GM23338 (cell line): Measurements from ENCODE around the gene EMC10.

Experiments used
- EZH2 ChIP-seq: fragments of 200-600 bp; sonication (generic); IDR thresholded peaks from one replicate; pipeline ENCODE4 v1.8.0; 2017; ENCODE audit warnings: antibody characterized with exemption, mild to moderate bottlenecking, low read depth; ENCODE audit not compliant: unreplicated experiment
- EZH2phosphoT487 ChIP-seq: fragments of 200-600 bp; sonication (generic); IDR thresholded peaks from one replicate; pipeline ENCODE4 v1.8.1; 2018; ENCODE audit warnings: antibody characterized with exemption; ENCODE audit not compliant: unreplicated experiment
- JUNB ChIP-seq: IDR thresholded peaks from one replicate; pipeline ENCODE4 v1.6.1; 2016; ENCODE audit warnings: antibody characterized with exemption; ENCODE audit not compliant: unreplicated experiment
- POLR2AphosphoS5 ChIP-seq: IDR thresholded peaks from 2 replicates; pipeline ENCODE4 v1.6.1; 2016; ENCODE audit warnings: antibody characterized with exemption, low read depth
- TF ChIP-seq, protein P1 (sequence below), 2 experiments: fragments of 200-600 bp in 1 of 2; sonication (generic) in 1 of 2; conservative IDR thresholded peaks; 2 replicates each; pipeline versions ENCODE4 v1.5.1 to v1.6.1; 2016 to 2017; ENCODE audit warnings: antibody characterized with exemption in 2 of 2, low read depth in 2 of 2, mild to moderate bottlenecking in 2 of 2, moderate library complexity in 1 of 2
- TF ChIP-seq, protein P2 (sequence below): IDR thresholded peaks from one replicate; pipeline ENCODE4 v1.6.1; 2018; ENCODE audit warnings: antibody characterized with exemption; ENCODE audit not compliant: unreplicated experiment
- TF ChIP-seq, protein P3 (sequence below): IDR thresholded peaks from 2 replicates; pipeline ENCODE4 v1.6.1; 2016; ENCODE audit warnings: antibody characterized with exemption
- TF ChIP-seq, protein P4 (sequence below): fragments of 250-450 bp; sonication (Bioruptor Pico); IDR thresholded peaks from 2 replicates; pipeline ENCODE4 v1.5.0; 2020; ENCODE audit warnings: mild to moderate bottlenecking, moderate library complexity

DNA sequence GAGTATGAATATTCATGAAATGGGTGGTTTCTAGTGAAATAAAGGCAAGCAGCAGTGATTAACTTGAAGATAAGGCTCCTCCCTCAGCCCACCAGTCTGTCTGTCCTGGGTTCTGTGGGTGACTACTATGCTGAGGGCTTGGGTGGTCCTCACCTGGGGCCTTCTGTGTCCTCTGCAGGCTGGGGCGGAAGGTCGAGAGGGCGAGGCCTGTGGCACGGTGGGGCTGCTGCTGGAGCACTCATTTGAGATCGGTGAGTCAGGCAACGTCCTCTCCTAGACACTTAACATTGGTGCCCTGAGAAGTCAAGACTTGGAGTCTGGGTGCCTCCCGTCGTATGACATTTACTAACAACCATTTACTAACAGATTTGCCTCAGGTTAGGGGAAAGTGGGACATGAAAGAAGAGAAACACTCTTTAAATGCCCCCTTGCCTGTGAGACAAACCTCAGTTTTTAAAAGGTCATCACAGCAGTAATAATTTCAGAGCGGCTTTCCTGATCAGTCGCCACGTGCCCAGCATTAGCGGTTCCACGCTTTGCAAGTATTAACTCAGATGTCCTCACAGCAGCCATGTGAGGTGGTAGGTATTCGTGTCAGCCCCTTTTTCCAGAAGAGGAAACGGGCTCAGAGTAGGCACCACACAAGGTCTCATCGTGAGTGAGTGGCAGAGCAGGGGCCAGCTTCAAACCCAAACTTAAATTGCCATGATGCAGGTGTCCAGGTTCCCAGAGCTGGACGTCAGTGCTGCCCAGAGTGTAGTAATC is 1.6 kb downstream of the EMC10 start:
- TF ChIP-seq, protein P1, sequence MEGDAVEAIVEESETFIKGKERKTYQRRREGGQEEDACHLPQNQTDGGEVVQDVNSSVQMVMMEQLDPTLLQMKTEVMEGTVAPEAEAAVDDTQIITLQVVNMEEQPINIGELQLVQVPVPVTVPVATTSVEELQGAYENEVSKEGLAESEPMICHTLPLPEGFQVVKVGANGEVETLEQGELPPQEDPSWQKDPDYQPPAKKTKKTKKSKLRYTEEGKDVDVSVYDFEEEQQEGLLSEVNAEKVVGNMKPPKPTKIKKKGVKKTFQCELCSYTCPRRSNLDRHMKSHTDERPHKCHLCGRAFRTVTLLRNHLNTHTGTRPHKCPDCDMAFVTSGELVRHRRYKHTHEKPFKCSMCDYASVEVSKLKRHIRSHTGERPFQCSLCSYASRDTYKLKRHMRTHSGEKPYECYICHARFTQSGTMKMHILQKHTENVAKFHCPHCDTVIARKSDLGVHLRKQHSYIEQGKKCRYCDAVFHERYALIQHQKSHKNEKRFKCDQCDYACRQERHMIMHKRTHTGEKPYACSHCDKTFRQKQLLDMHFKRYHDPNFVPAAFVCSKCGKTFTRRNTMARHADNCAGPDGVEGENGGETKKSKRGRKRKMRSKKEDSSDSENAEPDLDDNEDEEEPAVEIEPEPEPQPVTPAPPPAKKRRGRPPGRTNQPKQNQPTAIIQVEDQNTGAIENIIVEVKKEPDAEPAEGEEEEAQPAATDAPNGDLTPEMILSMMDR (conservative IDR thresholded peaks at IDR 0.05; ENCODE audit: low read depth in 2 of 2) = no peak
- TF ChIP-seq, protein P2, sequence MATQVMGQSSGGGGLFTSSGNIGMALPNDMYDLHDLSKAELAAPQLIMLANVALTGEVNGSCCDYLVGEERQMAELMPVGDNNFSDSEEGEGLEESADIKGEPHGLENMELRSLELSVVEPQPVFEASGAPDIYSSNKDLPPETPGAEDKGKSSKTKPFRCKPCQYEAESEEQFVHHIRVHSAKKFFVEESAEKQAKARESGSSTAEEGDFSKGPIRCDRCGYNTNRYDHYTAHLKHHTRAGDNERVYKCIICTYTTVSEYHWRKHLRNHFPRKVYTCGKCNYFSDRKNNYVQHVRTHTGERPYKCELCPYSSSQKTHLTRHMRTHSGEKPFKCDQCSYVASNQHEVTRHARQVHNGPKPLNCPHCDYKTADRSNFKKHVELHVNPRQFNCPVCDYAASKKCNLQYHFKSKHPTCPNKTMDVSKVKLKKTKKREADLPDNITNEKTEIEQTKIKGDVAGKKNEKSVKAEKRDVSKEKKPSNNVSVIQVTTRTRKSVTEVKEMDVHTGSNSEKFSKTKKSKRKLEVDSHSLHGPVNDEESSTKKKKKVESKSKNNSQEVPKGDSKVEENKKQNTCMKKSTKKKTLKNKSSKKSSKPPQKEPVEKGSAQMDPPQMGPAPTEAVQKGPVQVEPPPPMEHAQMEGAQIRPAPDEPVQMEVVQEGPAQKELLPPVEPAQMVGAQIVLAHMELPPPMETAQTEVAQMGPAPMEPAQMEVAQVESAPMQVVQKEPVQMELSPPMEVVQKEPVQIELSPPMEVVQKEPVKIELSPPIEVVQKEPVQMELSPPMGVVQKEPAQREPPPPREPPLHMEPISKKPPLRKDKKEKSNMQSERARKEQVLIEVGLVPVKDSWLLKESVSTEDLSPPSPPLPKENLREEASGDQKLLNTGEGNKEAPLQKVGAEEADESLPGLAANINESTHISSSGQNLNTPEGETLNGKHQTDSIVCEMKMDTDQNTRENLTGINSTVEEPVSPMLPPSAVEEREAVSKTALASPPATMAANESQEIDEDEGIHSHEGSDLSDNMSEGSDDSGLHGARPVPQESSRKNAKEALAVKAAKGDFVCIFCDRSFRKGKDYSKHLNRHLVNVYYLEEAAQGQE = no peak
- TF ChIP-seq POLR2AphosphoS5 (no peak), EZH2 (no peak), EZH2phosphoT487 (no peak), JUNB (no peak)
- TF ChIP-seq, protein P3, sequence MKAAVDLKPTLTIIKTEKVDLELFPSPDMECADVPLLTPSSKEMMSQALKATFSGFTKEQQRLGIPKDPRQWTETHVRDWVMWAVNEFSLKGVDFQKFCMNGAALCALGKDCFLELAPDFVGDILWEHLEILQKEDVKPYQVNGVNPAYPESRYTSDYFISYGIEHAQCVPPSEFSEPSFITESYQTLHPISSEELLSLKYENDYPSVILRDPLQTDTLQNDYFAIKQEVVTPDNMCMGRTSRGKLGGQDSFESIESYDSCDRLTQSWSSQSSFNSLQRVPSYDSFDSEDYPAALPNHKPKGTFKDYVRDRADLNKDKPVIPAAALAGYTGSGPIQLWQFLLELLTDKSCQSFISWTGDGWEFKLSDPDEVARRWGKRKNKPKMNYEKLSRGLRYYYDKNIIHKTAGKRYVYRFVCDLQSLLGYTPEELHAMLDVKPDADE = no peak
- TF ChIP-seq, protein P4, sequence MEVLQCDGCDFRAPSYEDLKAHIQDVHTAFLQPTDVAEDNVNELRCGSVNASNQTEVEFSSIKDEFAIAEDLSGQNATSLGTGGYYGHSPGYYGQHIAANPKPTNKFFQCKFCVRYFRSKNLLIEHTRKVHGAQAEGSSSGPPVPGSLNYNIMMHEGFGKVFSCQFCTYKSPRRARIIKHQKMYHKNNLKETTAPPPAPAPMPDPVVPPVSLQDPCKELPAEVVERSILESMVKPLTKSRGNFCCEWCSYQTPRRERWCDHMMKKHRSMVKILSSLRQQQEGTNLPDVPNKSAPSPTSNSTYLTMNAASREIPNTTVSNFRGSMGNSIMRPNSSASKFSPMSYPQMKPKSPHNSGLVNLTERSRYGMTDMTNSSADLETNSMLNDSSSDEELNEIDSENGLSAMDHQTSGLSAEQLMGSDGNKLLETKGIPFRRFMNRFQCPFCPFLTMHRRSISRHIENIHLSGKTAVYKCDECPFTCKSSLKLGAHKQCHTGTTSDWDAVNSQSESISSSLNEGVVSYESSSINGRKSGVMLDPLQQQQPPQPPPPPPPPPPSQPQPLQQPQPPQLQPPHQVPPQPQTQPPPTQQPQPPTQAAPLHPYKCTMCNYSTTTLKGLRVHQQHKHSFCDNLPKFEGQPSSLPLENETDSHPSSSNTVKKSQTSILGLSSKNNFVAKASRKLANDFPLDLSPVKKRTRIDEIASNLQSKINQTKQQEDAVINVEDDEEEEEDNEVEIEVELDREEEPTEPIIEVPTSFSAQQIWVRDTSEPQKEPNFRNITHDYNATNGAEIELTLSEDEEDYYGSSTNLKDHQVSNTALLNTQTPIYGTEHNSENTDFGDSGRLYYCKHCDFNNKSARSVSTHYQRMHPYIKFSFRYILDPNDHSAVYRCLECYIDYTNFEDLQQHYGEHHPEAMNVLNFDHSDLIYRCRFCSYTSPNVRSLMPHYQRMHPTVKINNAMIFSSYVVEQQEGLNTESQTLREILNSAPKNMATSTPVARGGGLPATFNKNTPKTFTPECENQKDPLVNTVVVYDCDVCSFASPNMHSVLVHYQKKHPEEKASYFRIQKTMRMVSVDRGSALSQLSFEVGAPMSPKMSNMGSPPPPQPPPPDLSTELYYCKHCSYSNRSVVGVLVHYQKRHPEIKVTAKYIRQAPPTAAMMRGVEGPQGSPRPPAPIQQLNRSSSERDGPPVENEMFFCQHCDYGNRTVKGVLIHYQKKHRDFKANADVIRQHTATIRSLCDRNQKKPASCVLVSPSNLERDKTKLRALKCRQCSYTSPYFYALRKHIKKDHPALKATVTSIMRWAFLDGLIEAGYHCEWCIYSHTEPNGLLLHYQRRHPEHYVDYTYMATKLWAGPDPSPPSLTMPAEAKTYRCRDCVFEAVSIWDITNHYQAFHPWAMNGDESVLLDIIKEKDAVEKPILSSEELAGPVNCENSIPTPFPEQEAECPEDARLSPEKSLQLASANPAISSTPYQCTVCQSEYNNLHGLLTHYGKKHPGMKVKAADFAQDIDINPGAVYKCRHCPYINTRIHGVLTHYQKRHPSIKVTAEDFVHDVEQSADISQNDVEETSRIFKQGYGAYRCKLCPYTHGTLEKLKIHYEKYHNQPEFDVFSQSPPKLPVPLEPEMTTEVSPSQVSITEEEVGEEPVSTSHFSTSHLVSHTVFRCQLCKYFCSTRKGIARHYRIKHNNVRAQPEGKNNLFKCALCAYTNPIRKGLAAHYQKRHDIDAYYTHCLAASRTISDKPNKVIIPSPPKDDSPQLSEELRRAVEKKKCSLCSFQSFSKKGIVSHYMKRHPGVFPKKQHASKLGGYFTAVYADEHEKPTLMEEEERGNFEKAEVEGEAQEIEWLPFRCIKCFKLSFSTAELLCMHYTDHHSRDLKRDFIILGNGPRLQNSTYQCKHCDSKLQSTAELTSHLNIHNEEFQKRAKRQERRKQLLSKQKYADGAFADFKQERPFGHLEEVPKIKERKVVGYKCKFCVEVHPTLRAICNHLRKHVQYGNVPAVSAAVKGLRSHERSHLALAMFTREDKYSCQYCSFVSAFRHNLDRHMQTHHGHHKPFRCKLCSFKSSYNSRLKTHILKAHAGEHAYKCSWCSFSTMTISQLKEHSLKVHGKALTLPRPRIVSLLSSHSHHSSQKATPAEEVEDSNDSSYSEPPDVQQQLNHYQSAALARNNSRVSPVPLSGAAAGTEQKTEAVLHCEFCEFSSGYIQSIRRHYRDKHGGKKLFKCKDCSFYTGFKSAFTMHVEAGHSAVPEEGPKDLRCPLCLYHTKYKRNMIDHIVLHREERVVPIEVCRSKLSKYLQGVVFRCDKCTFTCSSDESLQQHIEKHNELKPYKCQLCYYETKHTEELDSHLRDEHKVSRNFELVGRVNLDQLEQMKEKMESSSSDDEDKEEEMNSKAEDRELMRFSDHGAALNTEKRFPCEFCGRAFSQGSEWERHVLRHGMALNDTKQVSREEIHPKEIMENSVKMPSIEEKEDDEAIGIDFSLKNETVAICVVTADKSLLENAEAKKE (CRISPR knock-in tag) = no peak
